Cardiac muscle cell (in vitro differentiated cells and primary cell): ENCODE measurements around the gene NCK1. TPM values are rescaled to one million over a fixed set of nuclear protein-coding genes. Genes with fewer than 3 reads are reported as not detected.
"Not testable (repeated sequence)": the region's sequence is repeated elsewhere in the genome, so short reads cannot be mapped to it uniquely, and the experiment has no call there.

Experiments used
- DNase-seq, 2 donors: peaks; one replicate each; pipeline versions ENCODE4 v3.0.0 to v3.0.0-alpha.2; 2010 to 2017; ENCODE audit warnings: low read depth in 1 of 2, low spot score in 1 of 2
- H3K27ac ChIP-seq: fragments of 200-600 bp; sonication (generic); 2 replicates; pipeline ENCODE4 v1.5.1; 2016
- H3K27me3 ChIP-seq: fragments of 200-600 bp; sonication (generic); 2 replicates; pipeline ENCODE4 v1.6.0; 2016; ENCODE audit warnings: control low read depth
- H3K36me3 ChIP-seq: fragments of 200-600 bp; sonication (generic); 2 replicates; pipeline ENCODE4 v1.5.1; 2016; ENCODE audit warnings: control low read depth
- H3K4me1 ChIP-seq: fragments of 200-600 bp; sonication (generic); 2 replicates; pipeline ENCODE4 v1.8.1; 2017; ENCODE audit warnings: low read depth, mild to moderate bottlenecking, mixed run types
- H3K4me3 ChIP-seq: fragments of 200-600 bp; sonication (generic); 2 replicates; pipeline ENCODE4 v1.5.1; 2016; ENCODE audit warnings: mild to moderate bottlenecking
- H3K9me3 ChIP-seq: fragments of 200-600 bp; sonication (generic); 2 replicates; pipeline ENCODE4 v1.5.1; 2017; ENCODE audit warnings: low read depth, mild to moderate bottlenecking, control low read depth
- polyA plus RNA-seq: library from polyadenylated mRNA; unstranded; fragments of >200 nt; fragmentation: Nextera tagmentation; extraction: Ambion mirVana; gene quantifications from 2 replicates; pipeline ENCODE4 v1.2.1, GENCODE V29; 2016
- total RNA-seq: library from RNA; depleted of rRNA; stranded (reverse); fragments of >200 nt; gene quantifications from 2 replicates; pipeline ENCODE4 v1.2.3, GENCODE V29; 2016
- TF ChIP-seq, protein P1 (sequence below): IDR thresholded peaks from 2 replicates; pipeline ENCODE4 v1.5.1; 2012; ENCODE audit warnings: low read depth, mild to moderate bottlenecking, low read length

NCK1 gene
- total and polyA plus RNA-seq, 2 experiments from 2014 or later, result 24.6 to 30.3 TPM

- H3K27me3 ChIP-seq, result no peaks in the 10 kb centered on the region
- H3K4me3 ChIP-seq, result no peak overlapping the region
- H3K36me3 ChIP-seq, result no peaks in the 10 kb centered on the region
- H3K27ac ChIP-seq, result no peak overlapping the region
- H3K4me1 ChIP-seq, result no peaks in the 10 kb centered on the region
- TF ChIP-seq, protein P1, sequence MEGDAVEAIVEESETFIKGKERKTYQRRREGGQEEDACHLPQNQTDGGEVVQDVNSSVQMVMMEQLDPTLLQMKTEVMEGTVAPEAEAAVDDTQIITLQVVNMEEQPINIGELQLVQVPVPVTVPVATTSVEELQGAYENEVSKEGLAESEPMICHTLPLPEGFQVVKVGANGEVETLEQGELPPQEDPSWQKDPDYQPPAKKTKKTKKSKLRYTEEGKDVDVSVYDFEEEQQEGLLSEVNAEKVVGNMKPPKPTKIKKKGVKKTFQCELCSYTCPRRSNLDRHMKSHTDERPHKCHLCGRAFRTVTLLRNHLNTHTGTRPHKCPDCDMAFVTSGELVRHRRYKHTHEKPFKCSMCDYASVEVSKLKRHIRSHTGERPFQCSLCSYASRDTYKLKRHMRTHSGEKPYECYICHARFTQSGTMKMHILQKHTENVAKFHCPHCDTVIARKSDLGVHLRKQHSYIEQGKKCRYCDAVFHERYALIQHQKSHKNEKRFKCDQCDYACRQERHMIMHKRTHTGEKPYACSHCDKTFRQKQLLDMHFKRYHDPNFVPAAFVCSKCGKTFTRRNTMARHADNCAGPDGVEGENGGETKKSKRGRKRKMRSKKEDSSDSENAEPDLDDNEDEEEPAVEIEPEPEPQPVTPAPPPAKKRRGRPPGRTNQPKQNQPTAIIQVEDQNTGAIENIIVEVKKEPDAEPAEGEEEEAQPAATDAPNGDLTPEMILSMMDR, result no peak
- DNase-seq, result no peak
- H3K9me3 ChIP-seq, result no peaks in the 10 kb centered on the region
Observed at GRCh38 chr3:136959599-136959998, 97.6 kb downstream of the NCK1 start.

- Histone ChIP-seq H3K27me3 (no peaks in the 10 kb centered on the region), H3K36me3 (no peaks in the 10 kb centered on the region), H3K4me1 (no peaks in the 10 kb centered on the region), H3K27ac (no peak overlapping the region), H3K4me3 (no peak overlapping the region), H3K9me3 (no peaks in the 10 kb centered on the region)
- no peak for DNase-seq
- TF ChIP-seq, protein P1, result no peak
Observed at GRCh38 chr3:136960838-136961836, 99.1 kb downstream of the NCK1 start.

DNA sequence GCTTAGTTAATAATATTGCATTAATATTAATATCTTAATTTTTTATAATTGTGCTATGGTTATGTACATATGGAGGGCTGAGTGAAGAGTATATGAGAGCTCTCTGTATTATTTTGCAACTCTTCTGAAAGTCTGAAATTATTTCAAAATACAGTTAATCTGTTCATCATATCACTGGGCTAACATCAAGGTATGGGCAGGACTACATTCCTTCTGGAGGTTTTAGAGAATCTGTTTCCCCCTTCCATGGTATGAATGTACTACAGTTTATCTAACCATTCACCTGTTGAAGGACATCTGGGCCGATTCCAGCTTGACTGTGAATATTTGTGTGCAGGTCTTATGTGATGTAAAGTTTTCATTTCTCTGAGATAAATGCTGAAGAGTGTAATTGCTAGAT is 100.9 kb downstream of the NCK1 start:
- no peaks in the 10 kb centered on the region for H3K36me3 ChIP-seq
- no peaks in the 10 kb centered on the region for H3K4me1 ChIP-seq
- no peak overlapping the region for H3K27ac ChIP-seq
- H3K4me3 ChIP-seq, result no peak overlapping the region
- TF ChIP-seq, protein P1, result no peak
- no peaks in the 10 kb centered on the region for H3K27me3 ChIP-seq
- DNase-seq, result no peak
- no peaks in the 10 kb centered on the region for H3K9me3 ChIP-seq

- not testable (repeated sequence) for DNase-seq, H3K36me3 ChIP-seq, H3K27ac ChIP-seq, H3K9me3 ChIP-seq, H3K4me3 ChIP-seq, H3K27me3 ChIP-seq, H3K4me1 ChIP-seq
Observed at GRCh38 chr3:136969539-136969938, 107.5 kb downstream of the NCK1 start.

GRCh38 chr3:136973352-136973751 is 111.3 kb downstream of the NCK1 start:
- no peaks in the 10 kb centered on the region for H3K4me1 ChIP-seq
- TF ChIP-seq, protein P1, result no peak
- H3K9me3 ChIP-seq, result no peaks in the 10 kb centered on the region

GRCh38 chr3:136974670-136975069 is 112.7 kb downstream of the NCK1 start:
- Histone ChIP-seq H3K4me3 (no peak overlapping the region), H3K27me3 (no peaks in the 10 kb centered on the region), H3K27ac (no peak overlapping the region), H3K36me3 (no peaks in the 10 kb centered on the region), H3K4me1 (no peaks in the 10 kb centered on the region), H3K9me3 (no peaks in the 10 kb centered on the region)
- TF ChIP-seq, protein P1, result no peak
- no peak for DNase-seq

More at GRCh38 chr3:136973352-136973751, 111.3 kb downstream of the NCK1 start:
- DNase-seq, result no peak
- H3K27me3 ChIP-seq, result no peaks in the 10 kb centered on the region
- H3K27ac ChIP-seq, result no peak overlapping the region
- H3K4me3 ChIP-seq, result no peak overlapping the region
- no peaks in the 10 kb centered on the region for H3K36me3 ChIP-seq
